ENCODE data around the gene TRABD2B. TPM values are rescaled to one million over a fixed set of nuclear protein-coding genes. Genes with fewer than 3 reads are reported as not detected.

The TRABD2B gene
- total and polyA plus RNA-seq, 2 of the 13 experiments (the other 11 are each of a cell fraction or from before 2014, with no cell fraction given), result 0.04 TPM; not detected in 1

- TF ChIP-seq SOX13 (IDR thresholded peaks at IDR 0.05) (peak; percentile 43; the same call in 1 of the 2 replicates), SOX13 (CRISPR knock-in tag; conservative IDR thresholded peaks at IDR 0.05 in 1 of 2, IDR thresholded peaks at IDR 0.05 in 1 of 2) (peak in 1 of 2 experiments; percentile 88; a peak in 2 of 4 replicates), SMAD9 (CRISPR knock-in tag; IDR thresholded peaks at IDR 0.05) (no peak), ATM (IDR thresholded peaks at IDR 0.05; ENCODE audit: borderline replicate concordance) (no peak), SMAD3 (CRISPR knock-in tag; IDR thresholded peaks at IDR 0.05) (no peak), TEF (CRISPR knock-in tag; IDR thresholded peaks at IDR 0.05) (no peak), ZNF510 (CRISPR knock-in tag; IDR thresholded peaks at IDR 0.05; ENCODE audit: low read depth) (0 out of 2 replicates have a peak, but pooled peaks have one; percentile 64), POLR2G (IDR thresholded peaks at IDR 0.05; ENCODE audit: low read depth, low read length) (0 out of 2 replicates have a peak, but pooled peaks have one; percentile 29), BRF2 (CRISPR knock-in tag; IDR thresholded peaks at IDR 0.05) (no peak), CCAR2 (optimal IDR thresholded peaks at IDR 0.05; ENCODE audit: low read depth, low read length) (no peak), ZNF329 (CRISPR knock-in tag; IDR thresholded peaks at IDR 0.05; ENCODE audit: low read depth) (no peak), STAT5B (CRISPR knock-in tag; IDR thresholded peaks at IDR 0.05) (no peak), CERS6 (CRISPR knock-in tag; IDR thresholded peaks at IDR 0.05) (no peak), ZNF607 (CRISPR knock-in tag; IDR thresholded peaks at IDR 0.05; ENCODE audit: borderline replicate concordance) (no peak), TIGD3 (CRISPR knock-in tag; IDR thresholded peaks at IDR 0.05; ENCODE audit: borderline replicate concordance) (no peak), ZFP1 (CRISPR knock-in tag; IDR thresholded peaks at IDR 0.05) (no peak), ZNF264 (CRISPR knock-in tag; IDR thresholded peaks at IDR 0.05) (peak; percentile 91), ZXDC (CRISPR knock-in tag; IDR thresholded peaks at IDR 0.05) (no peak), POLR2A (IDR thresholded peaks at IDR 0.05; ENCODE audit: insufficient read depth in 1 of 2, low read depth in 2 of 2, low read length in 2 of 2) (no peak), MZF1 (CRISPR knock-in tag; IDR thresholded peaks at IDR 0.05; ENCODE audit: borderline replicate concordance) (no peak), ATAD3A (CRISPR knock-in tag; IDR thresholded peaks at IDR 0.05) (no peak), POLR2AphosphoS2 (IDR thresholded peaks at IDR 0.05; ENCODE audit: low read depth, low read length) (no peak), ZNF577 (CRISPR knock-in tag; IDR thresholded peaks at IDR 0.05; ENCODE audit: borderline replicate concordance, low read depth) (no peak), ZNF703 (CRISPR knock-in tag; IDR thresholded peaks at IDR 0.05; ENCODE audit: borderline replicate concordance) (no peak), ZNF746 (CRISPR knock-in tag; IDR thresholded peaks at IDR 0.05) (peak; percentile 32; the same call in 1 of the 2 replicates)
These were observed 159.2 kb downstream of the TRABD2B start (continued) for GRCh38 chr1:47837866-47838561.
